Psoas muscle (tissue), 8 donors: ENCODE measurements around the gene TGM1. TPM values are rescaled to one million over a fixed set of nuclear protein-coding genes. Genes with fewer than 3 reads are reported as not detected.
A peak's percentile ranks its signal among the peaks of the same experiment; 100 is the strongest.

Experiments
- ATAC-seq, 4 donors: fragments of 200-7000 bp; cut with Tn5 transposase; one replicate each; pipeline ENCODE4 v1.9.1; 2020; ENCODE audit warnings: moderate library complexity in 3 of 4, mild to moderate bottlenecking in 2 of 4
- DNase-seq, 2 donors: peaks; one replicate each; pipeline ENCODE4 v3.0.0-alpha.2; 2020
- H3K27ac ChIP-seq: fragments of 200-600 bp; one replicate; pipeline ENCODE4 v1.8.0; 2022
- H3K27me3 ChIP-seq, 3 donors: fragments of 200-600 bp in 1 of 3; one replicate each; pipeline versions ENCODE4 v1.6.1 to v1.8.0; 2013 to 2022; ENCODE audit warnings: low read length in 2 of 3, mild to moderate bottlenecking in 2 of 3, moderate library complexity in 1 of 3; ENCODE audit not compliant: insufficient read depth in 3 of 3
- H3K36me3 ChIP-seq, 2 donors: fragments of 200-600 bp in 1 of 2; one replicate each; pipeline versions ENCODE4 v1.6.1 to v1.8.0; 2013 to 2022; ENCODE audit warnings: low read depth in 1 of 2, mild to moderate bottlenecking in 1 of 2, moderate library complexity in 1 of 2; ENCODE audit not compliant: insufficient read depth in 1 of 2
- H3K4me1 ChIP-seq: fragments of 200-600 bp; one replicate; pipeline ENCODE4 v1.8.0; 2022
- H3K4me3 ChIP-seq: fragments of 200-600 bp; one replicate; pipeline ENCODE4 v1.8.0; 2022; ENCODE audit warnings: mild to moderate bottlenecking
- H3K9me3 ChIP-seq: fragments of 200-600 bp; one replicate; pipeline ENCODE4 v1.8.0; 2022
- WGBS, 3 donors: extraction: QIAGEN DNeasy Blood & Tissue Kit; methylation state at CpG; one replicate each; pipeline versions ENCODE4 v1.1.6 to v1.1.7; 2013; 5-methylcytosine and 5-hydroxymethylcytosine counted together
- intact Hi-C, 2 donors: fragments of 100-400 bp; cut with DNase I; formaldehyde crosslinking; loops; one replicate each; pipeline versions ENCODE4 v1.11.0 to v1.14.2; 2022
- polyA plus RNA-seq, 3 donors: library from polyadenylated mRNA; stranded (reverse); fragments of 200-250 nt; gene quantifications; one replicate each; pipeline ENCODE4 v1.2.3, GENCODE V29; 2013
- total RNA-seq, 4 donors: library from RNA; stranded (reverse); fragmentation: NEBNext Ultra II Directional in 2 of 4; extraction: Animal tissue kit (Norgen Biotek cat#: 25700) in 2 of 4; gene quantifications; one replicate each; pipeline versions ENCODE4 v1.2.1 to v1.2.4, GENCODE V29; 2021 to 2023
- TF ChIP-seq, protein P1 (sequence below): fragments of 200-600 bp; IDR thresholded peaks from one replicate; pipeline ENCODE4 v1.8.0; 2022; ENCODE audit warnings: antibody characterized with exemption
- donor health status: healthy with polysubstance abuse.
- donor health status: DM: no; HTN: no; CAD: no; lungs with moderate emphysema.
- donor health status: Bipolar disorder and iron deficiency.
- donor health status: healthy.
- donor health status: DM: yes; HTN: yes; CAD: no.
- donor health status: DM: no; HTN: no; CAD: no.
- donor health status: DM: no; HTN: no; CAD: no.
- donor health status: DM: yes; HTN: yes; CAD: no.

The TGM1 gene
- total and polyA plus RNA-seq, 7 donors = 0.17 to 1.3 (median 0.41) TPM; not detected in 1

DNA sequence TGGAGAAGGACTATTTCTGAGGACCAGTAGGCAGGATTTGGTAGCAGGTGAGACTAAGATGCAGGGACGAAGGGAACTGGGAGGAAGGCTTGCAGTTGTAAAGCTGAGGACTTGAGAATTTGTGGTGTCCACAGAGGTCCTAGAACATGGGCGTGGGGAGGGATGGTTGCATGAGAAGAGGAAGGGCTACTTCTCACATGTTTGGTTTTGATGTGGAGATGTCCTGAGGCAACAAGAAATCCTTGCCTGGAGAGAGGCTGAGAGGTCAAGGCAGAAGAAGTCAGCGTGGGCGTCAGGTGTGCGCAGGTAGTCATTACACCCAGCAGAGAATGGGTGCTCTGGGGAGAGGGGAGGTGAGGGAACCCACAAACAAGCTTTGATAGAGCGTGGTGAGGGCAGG is 14.1 kb upstream of the TGM1 start:
- Histone ChIP-seq H3K9me3 (no peaks in the 10 kb centered on the region), H3K36me3 (no peaks in the 10 kb centered on the region), H3K4me1 (no peaks in the 10 kb centered on the region), H3K27me3 (no peaks in the 10 kb centered on the region), H3K4me3 (no peak overlapping the region), H3K27ac (no peak overlapping the region)
- TF ChIP-seq, protein P1, sequence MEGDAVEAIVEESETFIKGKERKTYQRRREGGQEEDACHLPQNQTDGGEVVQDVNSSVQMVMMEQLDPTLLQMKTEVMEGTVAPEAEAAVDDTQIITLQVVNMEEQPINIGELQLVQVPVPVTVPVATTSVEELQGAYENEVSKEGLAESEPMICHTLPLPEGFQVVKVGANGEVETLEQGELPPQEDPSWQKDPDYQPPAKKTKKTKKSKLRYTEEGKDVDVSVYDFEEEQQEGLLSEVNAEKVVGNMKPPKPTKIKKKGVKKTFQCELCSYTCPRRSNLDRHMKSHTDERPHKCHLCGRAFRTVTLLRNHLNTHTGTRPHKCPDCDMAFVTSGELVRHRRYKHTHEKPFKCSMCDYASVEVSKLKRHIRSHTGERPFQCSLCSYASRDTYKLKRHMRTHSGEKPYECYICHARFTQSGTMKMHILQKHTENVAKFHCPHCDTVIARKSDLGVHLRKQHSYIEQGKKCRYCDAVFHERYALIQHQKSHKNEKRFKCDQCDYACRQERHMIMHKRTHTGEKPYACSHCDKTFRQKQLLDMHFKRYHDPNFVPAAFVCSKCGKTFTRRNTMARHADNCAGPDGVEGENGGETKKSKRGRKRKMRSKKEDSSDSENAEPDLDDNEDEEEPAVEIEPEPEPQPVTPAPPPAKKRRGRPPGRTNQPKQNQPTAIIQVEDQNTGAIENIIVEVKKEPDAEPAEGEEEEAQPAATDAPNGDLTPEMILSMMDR = no peak
- 92 to 95% (median 95%) methylated on average over 6 of the region's 6 CpGs for WGBS, 3 donors
- intact Hi-C loops = no loop called here
- ATAC-seq (no peak), DNase-seq (peak in 1 of 2 donors; percentile 24)

DNA sequence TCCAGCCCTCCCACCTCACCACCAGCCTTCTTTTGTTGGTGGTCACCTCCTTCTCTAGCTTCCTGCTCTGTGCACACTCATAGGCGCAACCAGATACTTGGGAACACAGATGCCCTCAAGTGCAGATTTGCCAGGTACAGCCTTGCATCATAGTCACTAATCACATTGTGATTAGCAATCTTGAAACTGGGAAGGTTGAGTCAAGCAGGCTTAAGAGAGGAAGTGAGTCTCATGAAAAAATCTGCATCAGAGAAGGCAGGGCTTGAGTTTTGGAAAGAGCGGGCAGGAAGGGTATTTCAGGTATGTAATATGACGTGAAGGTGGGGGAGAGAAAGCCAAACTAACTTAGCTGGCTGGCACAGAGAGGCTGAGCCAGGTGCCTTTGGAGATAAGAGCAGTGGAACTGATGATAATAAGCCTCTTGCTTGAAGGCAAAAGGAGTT is 11.1 kb upstream of the TGM1 start:
- DNase-seq (peak in 1 of 2 donors; percentile 1), ATAC-seq (no peak)
- 74 to 91% (median 88%) methylated on average over 3 of the region's 3 CpGs for WGBS, 3 donors
- TF ChIP-seq, protein P1 = no peak
- peaks cover 3 to 8% of the 10 kb centered on the region in 2 donors for H3K36me3 ChIP-seq
- intact Hi-C loops = no loop called here
- H3K27ac ChIP-seq = no peak overlapping the region
- H3K9me3 ChIP-seq = no peaks in the 10 kb centered on the region
- no peak overlapping the region for H3K4me3 ChIP-seq
- H3K27me3 ChIP-seq = no peaks in the 10 kb centered on the region
- no peaks in the 10 kb centered on the region for H3K4me1 ChIP-seq

DNA sequence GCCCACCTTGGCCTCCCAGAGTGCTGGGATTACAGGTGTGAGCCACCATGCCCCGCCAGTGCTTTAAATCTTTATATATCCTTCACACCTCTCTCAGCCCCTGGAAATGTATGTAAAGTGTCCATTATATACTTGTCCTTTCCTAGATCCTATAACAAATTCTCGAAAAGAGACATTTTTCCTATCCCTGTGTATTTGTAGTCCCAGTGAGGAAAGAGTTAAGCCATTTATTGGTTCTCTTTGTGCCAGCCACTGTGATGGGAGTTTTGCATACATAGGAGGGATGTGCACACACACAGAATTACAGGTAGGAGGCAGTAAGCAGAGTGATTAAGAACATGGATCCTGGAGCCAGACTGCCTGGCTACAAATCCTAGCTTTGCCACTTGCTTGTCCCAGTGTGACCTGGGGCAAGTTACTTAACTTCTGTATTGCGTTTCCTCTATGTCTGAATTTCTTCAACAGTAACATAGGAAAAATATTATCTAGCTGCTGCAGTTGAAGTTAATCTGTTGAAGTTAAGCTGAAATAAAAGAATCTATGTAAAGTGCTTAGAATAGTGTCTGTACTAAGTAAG is 10.5 kb upstream of the TGM1 start:
- peaks cover 8 to 14% of the 10 kb centered on the region in 2 donors for H3K36me3 ChIP-seq
- no peaks in the 10 kb centered on the region for H3K27me3 ChIP-seq
- 76 to 87% (median 81%) methylated on average over 3 of the region's 3 CpGs for WGBS, 3 donors
- DNase-seq = peak in 1 of 2 donors; percentile 13
- no peaks in the 10 kb centered on the region for H3K9me3 ChIP-seq
- H3K4me3 ChIP-seq = no peak overlapping the region
- H3K4me1 ChIP-seq = no peaks in the 10 kb centered on the region
- TF ChIP-seq, protein P1 = no peak
- ATAC-seq = no peak
- intact Hi-C loops = no loop called here
- no peak overlapping the region for H3K27ac ChIP-seq

- 94 to 99% (median 95%) methylated on average over 2 of the region's 2 CpGs for WGBS, 3 donors
- H3K27ac ChIP-seq = no peak overlapping the region
- peaks cover 8 to 24% of the 10 kb centered on the region in 2 donors for H3K36me3 ChIP-seq
- no peak overlapping the region for H3K4me3 ChIP-seq
- intact Hi-C loops = no loop called here
- TF ChIP-seq, protein P1 = no peak
- DNase-seq (no peak), ATAC-seq (no peak)
- no peaks in the 10 kb centered on the region for H3K27me3 ChIP-seq
- no peaks in the 10 kb centered on the region for H3K4me1 ChIP-seq
- no peaks in the 10 kb centered on the region for H3K9me3 ChIP-seq
Measured at GRCh38 chr14:24272467-24272866, 9.5 kb upstream of the TGM1 start.

DNA sequence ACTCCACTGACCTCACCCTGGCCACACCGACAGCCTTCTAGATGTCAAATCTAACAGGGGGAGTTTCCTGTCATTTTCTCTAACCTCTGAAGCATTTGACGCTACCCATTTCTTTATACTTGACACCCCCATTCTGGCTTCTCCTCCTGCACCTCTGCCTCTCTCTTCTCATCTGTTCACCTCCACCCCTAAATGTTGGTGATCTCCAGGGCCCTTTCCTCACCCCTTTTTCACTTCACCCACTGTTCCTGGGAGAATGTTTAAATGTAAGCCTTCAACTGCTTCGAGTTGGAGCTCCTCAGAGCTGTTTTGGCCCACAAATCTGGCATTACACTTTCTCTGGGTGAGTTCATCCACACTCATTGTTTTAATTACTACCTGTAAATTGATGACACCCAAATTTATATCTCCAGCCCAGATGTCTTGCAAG is 8.9 kb upstream of the TGM1 start:
- DNase-seq (no peak), ATAC-seq (no peak)
- Histone ChIP-seq H3K4me3 (peak overlapping the region; percentile 74), H3K27me3 (no peaks in the 10 kb centered on the region), H3K36me3 (peaks cover 8 to 30% of the 10 kb centered on the region in 2 donors), H3K4me1 (no peaks in the 10 kb centered on the region), H3K9me3 (no peaks in the 10 kb centered on the region), H3K27ac (peak overlapping the region; percentile 92)
- TF ChIP-seq, protein P1 = no peak
- 17 to 22% (median 21%) methylated on average over 3 of the region's 3 CpGs for WGBS, 3 donors
- intact Hi-C loops = loop anchor here in 1 of 2 donors (2.0 kb wide), 1 partner anchor 29 kb away; the partner anchor contains the start of gene TINF2
